Measurements from ENCODE around the gene METTL25B. TPM values are rescaled to one million over a fixed set of nuclear protein-coding genes. Genes with fewer than 3 reads are reported as not detected.
A peak's percentile ranks its signal among the peaks of the same experiment; 100 is the strongest.
"Not testable (repeated sequence)": the region's sequence is repeated elsewhere in the genome, so short reads cannot be mapped to it uniquely, and the experiment has no call there.

METTL25B gene
- total RNA-seq, 2 donors from 2014 or later, result 14.6 to 20.5 TPM

DNA sequence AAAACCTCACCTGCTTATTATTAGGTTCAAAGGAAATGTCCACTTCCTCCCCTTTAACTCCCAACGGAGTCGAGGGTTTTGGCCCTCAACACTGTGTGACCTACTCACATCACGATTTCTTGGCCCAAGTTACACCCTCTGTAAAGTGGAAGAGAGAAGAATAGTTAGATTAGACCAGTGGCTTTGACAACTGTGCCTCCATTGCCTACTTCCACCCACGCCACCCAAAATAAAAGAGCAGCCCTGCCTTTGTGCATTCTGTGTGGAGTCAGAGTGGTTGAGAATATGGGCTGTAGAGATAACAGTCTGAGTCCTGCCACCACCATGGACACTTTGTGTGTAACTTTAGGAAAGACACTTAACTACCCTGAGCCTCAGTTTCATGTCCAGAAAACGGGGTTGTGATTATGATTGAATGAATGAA is 27.3 kb downstream of the METTL25B start:
- ATAC-seq (no peak), DNase-seq (no peak)

DNA sequence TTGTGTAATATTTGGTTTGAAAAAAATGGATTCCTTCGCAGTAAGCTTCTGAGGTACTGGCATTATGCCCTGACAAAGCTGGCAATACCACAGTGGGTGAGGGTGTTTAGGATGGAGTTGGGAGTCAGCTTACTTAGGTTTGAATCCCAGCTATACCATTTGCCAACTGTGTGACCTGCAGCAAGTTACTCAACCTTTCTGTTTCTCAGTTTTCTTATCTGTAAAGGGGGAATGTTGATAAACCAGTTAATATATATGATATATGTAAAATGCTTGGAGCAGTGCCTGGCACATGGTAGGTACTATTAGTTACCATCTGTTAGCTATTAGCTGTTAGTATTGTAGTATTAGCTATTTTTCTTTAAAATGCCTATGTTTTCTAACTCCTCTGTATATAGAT is 28.1 kb downstream of the METTL25B start:
- intact Hi-C loops (cut with DNase I), result no loop called here
- DNase-seq (no peak), ATAC-seq (no peak)

More for the DNA sequence above, 27.3 kb downstream of the METTL25B start:
- intact Hi-C loops (cut with DNase I), result no loop called here

DNA sequence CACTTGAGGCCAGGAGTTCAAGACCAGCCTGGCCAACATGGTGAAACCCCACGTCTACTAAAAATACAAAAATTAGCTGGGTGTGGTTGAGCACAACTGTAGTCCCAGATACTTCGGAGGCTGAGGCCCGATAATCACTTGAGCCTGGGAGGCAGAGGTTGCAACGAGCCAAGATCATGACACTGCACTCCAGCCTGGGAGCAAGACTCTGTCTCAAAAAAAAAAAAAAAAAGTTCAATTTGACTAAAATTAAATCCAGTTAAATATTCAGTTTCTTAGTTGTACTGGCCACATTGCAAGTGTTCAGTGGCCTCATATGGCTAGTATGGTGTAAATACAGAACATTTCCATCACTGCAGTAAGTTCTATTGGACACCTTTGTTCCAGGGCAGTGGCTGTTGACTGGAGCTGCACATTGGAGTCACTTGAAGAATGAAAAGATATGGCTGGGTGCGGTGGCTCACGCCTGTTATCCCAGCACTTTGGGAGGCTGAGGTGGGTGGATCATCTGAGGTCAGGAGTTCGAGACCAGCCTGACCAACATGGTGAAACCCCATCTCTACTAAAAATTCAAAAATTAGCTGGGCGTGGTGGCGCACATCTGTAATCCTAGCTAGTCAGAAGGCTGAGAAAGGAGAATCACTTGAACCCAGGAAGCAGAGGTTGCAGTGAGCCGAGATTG is 29.4 kb downstream of the METTL25B start:
- ATAC-seq; intact Hi-C loops (cut with DNase I); DNase-seq: not testable (repeated sequence)

DNA sequence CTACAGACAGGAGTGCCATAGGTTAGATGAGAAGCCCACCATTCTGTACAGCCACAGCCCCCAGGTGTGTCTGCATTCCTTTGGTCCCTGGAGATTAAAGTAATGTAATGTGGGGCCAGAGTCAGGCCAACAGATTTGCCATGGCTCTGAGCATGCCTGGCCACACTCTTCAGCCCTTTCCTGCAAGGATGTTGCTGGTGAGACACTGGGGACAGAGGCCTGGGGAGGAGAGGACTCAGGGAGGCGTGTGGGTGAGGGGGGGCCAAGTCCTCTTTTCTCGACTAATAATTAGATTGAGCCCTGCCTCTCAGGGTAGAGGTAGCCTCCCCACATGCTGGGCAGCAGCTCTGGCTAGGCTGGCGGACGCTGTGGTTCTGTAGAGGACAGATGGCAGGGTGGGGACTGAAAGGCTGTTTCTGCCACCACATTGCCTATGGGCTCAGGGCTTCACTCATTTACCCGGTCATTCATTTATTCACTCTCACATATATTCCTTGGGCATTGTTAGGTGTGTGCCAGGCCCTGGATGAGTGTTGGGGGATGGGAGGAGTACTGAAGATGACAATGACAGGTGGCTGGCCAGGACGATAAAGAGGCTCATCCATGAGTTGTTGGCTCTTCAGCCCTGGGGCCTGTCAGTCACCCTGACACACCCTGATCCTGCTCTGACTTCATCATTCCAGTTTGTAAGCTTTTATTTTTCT is 32.0 kb downstream of the METTL25B start:
- DNase-seq (no peak), ATAC-seq (no peak)
- intact Hi-C loops (cut with DNase I), result no loop called here

DNA sequence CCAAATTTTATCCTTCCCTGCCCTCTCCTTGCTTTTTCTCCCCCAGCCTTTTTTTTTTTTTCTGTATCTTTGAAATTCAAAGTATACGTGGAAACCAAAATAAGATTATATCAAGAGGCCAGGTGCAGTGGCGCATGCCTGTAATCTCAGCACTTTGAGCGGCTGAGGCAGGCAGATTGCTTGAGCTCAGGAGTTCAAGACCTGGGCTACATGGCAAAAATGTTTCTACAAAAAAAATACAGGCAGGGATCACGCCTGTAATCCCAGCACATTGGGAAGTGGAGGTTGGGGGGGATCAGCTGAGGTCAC is 32.5 kb downstream of the METTL25B start:
- DNase-seq (no peak), ATAC-seq (no peak)
- intact Hi-C loops (cut with DNase I), result no loop called here

DNA sequence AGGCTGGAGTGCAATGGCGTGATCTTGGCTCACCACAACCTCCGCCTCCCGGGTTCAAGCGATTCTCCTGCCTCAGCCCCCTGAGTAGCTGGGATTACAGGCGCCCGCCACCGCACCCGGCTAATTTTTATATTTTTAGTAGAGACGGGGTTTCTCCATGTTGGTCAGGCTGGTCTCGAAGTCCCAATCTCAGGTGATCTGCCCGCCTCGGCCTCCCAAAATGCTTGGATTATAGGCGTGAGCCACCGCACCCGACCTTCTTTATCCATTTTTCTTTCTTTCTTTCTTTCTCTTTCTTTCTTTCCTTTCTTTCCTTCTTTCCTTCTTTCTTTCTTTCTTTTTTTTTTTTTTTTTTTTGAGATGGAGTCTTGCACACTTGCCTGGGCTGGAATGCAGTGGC is 36.9 kb downstream of the METTL25B start:
- not testable (repeated sequence) for DNase-seq, ATAC-seq
- intact Hi-C loops (cut with DNase I), result loop anchor here in 1 of 2 donors (5.0 kb wide), 1 partner anchor 38 kb away; the partner anchor contains the start of genes ISG20L2 and METTL25B

DNA sequence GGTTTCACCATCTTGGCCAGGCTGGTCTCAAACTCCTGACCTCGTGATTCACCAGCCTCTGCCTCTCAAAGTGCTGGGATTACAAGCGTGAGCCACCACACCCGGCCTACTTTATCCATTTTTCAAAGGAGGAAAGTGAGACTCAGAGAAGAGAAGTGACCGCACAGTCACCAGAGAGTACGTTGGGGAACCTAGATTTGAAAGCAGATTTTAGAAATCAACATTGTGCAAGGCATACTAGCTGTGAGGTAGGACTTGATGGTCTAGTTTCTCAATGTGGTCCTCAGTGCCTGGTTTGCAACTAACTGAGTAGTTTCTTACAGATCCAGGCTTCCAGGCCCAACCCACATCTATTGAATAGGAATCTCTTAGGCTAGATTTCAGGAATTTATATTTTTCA is 37.4 kb downstream of the METTL25B start:
- DNase-seq, result no peak
- intact Hi-C loops (cut with DNase I), result loop anchor here in 1 of 2 donors (2.0 to 5.0 kb wide), 2 partner anchors 15 to 38 kb away; partner anchors contain the start of genes HDGF, ISG20L2 and METTL25B
- no peak for ATAC-seq

DNA sequence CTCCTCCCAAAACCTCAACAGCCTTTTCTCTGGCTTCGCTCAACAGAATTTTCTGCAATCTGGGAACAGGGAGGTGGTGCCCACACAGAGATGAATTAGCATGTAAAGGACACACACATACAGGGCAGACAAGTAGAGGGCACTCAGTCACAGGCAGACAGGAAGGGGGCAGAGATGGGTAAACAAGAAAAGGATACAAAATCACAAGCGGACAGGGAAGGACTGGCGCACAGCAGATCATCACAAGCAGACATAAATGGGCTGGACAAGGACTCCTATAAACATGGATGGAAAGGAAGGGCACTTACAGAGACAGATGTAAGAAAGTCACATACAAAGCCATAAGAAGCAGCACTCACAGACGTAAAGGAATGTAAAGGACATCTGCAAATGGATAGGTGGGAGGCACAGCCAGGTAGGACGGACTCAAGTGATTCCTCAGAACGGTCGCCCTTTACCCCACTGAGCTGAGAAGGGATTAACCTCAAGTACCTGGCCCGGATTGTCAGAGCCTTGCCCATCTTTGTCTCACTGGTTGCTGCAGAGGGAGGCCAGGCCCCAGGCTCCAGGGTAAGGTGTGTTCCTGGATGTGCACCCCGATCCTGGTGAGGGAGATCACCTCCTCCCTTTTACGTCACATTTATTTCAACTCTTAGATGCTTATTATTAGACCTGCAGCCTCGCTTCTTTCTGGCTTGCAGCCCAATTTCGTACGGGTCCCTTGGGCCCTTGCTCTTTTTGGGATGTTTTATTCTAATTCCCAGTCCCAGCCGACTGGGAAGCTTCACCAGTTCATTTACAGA is 38.2 kb downstream of the METTL25B start:
- DNase-seq (no peak), ATAC-seq (peak; percentile 2 to 21)
- intact Hi-C loops (cut with DNase I), result loop anchor here in 1 of 2 donors (2.0 to 5.0 kb wide), 2 partner anchors 16 to 39 kb away; partner anchors contain the start of genes HDGF, ISG20L2 and METTL25B

DNA sequence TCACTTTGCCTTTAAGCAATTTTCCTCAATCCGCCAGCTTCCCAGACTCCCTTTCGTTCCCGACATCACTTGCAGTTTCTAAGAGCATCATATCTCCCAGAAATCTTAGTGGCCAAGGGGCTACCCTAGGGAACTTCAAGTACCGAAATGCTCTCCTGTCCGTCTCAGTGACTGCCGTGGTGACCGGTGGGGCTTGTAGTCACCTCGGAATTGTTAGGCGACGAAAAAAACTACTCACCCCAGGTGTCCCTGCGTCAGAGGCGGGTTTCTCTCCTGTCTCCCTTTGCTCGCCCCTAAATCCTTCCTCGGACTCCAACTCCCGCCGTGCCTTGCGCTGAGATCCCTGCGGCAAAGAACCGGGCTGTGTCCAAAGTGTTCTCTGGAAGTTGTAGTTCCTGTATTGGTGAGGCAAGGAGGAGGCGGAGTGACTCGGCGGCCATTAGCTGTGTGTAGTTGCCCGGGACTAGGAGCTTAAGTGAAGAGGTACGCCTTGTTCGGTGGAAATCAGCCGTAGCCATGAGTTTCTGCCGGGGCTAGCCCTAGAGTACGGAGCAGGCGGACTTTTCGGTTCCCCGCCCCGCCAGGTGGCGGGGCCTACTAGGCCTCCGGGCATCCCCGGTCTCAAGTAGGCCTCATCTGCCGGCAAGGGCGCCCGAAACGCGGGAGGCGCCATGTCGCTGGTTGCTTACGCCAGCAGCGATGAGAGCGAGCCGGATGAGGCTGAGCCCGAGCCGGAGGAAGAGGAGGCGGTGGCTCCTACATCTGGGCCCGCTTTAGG is 39.0 kb downstream of the METTL25B start, which contains the start of gene PRCC:
Gene PRCC, plus strand, starts transcription at position 435 of the 778 bp plus-strand sequence. Its CDS starts 237 bp downstream, at position 672.
- peak; percentile 97 for DNase-seq
- intact Hi-C loops (cut with DNase I), result loop anchor here in 1 of 2 donors (2.0 to 5.0 kb wide), 2 partner anchors 16 to 40 kb away; partner anchors contain the start of genes HDGF, ISG20L2 and METTL25B
- ATAC-seq, result peak; percentile 96 to 97

DNA sequence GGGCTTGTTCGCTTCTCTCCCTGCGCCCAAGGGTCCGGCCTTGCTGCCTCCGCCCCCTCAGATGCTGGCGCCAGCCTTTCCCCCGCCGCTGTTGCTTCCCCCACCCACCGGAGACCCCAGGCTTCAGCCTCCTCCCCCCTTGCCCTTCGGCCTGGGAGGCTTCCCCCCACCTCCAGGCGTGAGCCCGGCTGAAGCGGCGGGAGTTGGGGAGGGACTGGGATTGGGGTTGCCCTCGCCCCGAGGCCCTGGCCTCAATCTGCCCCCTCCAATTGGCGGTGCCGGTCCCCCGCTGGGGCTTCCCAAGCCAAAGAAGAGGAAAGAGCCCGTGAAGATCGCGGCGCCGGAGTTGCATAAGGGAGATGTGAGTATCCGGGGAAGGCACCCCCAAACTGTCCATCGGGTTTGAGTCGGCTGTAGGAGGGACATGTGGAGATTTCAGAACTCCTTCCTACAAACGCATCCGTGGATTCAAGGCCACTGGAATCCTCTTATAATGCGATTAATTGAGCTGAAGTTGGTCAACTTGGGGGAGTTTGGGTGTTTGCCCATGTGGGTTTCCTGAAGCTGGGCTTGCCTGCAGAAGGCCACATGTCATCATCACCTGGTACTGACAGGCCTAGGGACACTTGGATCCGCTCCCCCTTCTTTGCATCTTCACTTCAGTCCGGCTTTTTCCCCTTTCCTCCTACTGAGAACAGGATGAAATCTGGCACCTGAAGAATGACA is 39.8 kb downstream of the METTL25B start:
- peak; percentile 6 to 19 for ATAC-seq
- peak; percentile 50 for DNase-seq
- intact Hi-C loops (cut with DNase I), result loop anchor here in 1 of 2 donors (2.0 to 5.0 kb wide), 2 partner anchors 17 to 41 kb away; partner anchors contain the start of genes HDGF, ISG20L2 and METTL25B

DNA sequence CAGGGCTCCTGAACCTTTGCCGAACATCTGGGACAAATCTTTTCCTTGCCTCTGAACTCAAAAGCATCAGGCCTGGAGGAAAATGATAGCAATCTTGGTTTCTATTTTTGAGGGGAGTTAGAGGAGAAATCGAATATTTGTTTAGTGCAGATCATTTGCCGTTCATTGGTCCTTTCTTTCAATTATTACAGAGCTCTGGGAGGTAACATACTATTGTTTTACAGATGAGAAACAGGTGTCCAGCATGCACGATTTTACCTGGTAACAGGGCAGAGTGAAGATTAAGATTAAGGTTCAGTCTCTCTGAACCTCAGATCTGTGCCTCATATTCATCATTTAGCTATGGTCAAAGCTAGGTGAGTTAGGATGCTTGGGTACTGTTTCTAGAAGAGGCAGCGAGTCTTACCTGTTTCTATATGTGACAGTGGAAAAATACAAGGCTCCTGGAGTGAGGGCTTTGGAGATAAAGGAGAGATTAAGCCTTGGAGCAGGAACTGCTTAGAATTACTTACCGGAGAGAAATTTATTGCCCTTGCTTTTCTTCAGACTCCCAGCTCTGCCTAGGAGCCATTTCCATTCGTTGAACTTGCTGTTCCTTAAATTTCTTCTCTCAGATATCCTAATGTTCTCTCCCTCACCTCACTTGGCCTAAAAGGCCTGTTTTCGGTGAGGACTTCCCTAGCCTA is 40.5 kb downstream of the METTL25B start:
- ATAC-seq (no peak), DNase-seq (no peak)
- intact Hi-C loops (cut with DNase I), result loop anchor here in 1 of 2 donors (5.0 kb wide), 1 partner anchor 41 kb away; the partner anchor contains the start of genes ISG20L2 and METTL25B

DNA sequence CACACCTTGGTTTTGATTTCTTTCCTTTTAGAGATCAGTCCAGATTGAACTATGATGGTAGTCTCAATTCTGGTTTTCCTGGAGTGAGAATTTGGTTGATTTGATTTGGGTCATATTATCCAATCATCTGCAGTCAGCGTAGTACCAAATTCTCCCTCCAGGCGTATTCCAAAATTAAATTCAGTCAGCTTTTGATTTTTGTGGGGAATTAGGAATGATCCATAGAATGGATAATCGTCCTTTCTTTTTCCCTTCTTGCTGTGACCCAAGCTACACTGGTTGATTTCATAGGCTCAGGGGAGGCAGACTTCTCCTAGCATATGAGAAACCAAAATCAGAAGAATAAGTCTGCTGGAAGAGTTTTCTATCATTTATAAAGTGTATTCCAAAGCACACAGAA is 44.0 kb downstream of the METTL25B start:
- intact Hi-C loops (cut with DNase I), result no loop called here

DNA sequence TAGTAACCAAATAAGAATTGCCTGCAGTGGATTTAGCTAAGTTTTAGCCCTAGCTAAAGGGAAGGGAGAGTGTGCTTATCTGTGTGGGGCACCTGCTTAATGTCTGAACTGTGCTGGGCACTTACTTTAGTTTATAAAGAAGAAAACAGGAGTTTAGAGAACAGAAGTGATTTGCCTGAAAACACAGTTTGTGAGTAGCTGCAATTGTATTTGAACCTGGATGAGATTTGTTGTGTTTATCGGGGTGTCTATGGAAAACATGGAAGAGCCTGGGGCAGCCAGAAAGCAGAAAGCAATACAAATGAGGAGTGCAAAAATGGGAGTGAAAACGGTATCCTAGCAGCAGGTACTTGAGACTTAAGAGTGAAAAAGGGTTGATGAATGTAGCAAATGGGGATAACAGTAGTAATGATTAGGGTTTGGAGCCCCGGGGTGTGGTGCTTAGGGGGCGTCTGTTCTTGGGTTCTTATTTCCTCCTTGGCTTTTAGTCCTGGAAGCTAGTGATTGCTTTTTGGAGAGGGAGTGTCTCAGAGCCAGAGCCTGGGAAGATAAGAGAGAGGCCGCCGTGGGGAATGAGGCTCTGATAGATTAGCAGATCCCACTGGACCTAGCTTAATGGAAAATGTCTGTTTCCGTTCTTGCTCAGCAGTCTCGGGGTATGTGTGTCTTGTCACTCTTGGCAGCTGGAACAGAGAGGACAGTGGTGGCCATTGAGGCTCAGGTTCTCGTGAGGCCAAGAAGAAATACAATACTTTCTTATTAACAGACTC is 44.6 kb downstream of the METTL25B start:
- intact Hi-C loops (cut with DNase I), result no loop called here
- ATAC-seq (peak; percentile 58 to 63), DNase-seq (peak; percentile 56)

More for the DNA sequence above, 44.0 kb downstream of the METTL25B start:
- no peak for ATAC-seq
- DNase-seq, result no peak

DNA sequence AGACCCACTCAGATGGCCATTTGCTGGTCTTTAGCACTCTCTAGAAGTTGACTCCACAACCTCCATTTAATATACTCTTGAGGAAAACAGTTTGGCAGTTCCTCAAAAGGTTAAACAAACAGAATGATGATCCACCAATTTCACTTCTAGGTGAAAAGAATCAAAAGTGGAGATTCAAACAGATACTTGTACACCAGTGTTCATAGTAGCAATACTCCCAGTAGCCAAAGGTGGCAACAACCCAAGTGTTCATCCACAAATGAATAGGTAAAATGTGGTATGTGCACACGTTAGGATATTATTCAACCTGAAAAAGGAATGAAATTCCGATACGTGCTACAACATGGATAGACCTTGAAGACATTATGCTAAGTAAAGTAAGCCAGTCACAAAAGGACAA is 45.3 kb downstream of the METTL25B start:
- intact Hi-C loops (cut with DNase I), result no loop called here
- ATAC-seq (no peak), DNase-seq (no peak)

DNA sequence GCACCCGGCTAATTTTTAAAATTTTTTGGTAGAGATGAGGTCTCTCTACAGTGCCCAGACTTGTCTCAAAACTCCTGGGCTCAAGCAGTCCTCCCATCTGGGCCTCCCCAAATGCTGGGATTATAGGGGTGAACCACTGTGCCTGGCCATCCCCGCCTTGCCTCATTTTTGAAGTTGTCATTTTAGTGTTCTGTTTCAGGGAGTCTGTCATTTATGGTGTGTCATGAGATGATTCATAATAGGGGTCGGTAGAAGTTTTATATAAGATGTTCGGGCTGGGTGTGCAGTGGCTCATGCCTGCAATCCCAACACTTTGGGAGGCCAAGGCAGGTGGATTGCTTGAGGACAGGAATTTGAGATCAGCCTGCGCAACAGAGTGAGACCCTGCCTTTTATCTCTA is 47.5 kb downstream of the METTL25B start:
- no peak for ATAC-seq
- intact Hi-C loops (cut with DNase I), result no loop called here
- DNase-seq, result no peak

DNA sequence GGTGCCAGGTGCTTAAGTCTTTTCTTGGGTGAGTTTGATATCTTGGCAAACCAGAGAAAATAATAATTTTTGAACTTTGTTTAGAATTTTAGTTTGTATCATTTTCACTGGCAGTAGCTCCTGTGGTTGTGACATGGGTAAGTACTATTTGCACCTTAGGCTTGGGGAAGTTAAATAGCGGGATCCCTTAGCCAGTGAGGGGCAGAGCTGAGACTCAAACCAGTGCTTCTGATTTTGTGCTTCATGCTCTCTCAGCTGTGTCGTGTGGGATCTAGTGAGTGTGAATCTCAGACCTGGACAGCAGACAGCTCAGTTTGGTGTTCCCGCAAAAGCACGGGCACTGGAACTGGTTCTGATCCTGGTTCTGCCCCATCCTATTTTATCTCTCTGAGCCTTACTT is 48.7 kb downstream of the METTL25B start:
- ATAC-seq, result no peak
- no peak for DNase-seq
- intact Hi-C loops (cut with DNase I), result no loop called here

DNA sequence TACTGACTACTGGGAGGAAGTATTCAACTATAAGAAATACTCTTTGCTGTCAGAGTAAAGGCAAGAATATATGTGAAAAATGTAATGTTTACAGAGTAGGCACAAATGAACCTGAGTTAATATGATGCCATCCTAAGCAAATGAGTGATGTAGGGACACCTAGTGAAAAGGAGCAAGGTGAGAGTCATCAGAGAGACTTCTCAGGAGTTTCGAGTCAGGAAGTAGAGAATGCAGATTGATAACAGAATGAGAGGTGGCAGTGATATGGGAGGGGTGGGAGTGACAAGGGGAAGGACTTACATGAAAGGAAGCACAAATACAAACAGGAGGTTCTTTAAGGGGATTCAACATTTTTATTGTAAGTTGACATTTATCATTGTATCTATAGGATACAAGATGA is 49.3 kb downstream of the METTL25B start:
- ATAC-seq (no peak), DNase-seq (no peak)
- intact Hi-C loops (cut with DNase I), result no loop called here
